ENCODE measurements around the gene CCHCR1.

CCHCR1 gene

GRCh38 chr6:31098449-31098938 is 59.1 kb downstream of the CCHCR1 start:
- DNase-seq (ENCODE audit: low read depth): no peak

- DNase-seq (ENCODE audit: low read depth): no peak
These were observed 60.9 kb downstream of the CCHCR1 start for GRCh38 chr6:31096656-31097055.

GRCh38 chr6:31096215-31096614 is 61.4 kb downstream of the CCHCR1 start:
- no peak for DNase-seq (ENCODE audit: low read depth)

- DNase-seq (ENCODE audit: low read depth): no peak
These were observed 63.2 kb downstream of the CCHCR1 start for GRCh38 chr6:31094389-31094881.

- DNase-seq (ENCODE audit: low read depth): no peak
These were observed 64.7 kb downstream of the CCHCR1 start for GRCh38 chr6:31092769-31093505.
